Measurements from ENCODE around the gene ARL2BP. TPM values are rescaled to one million over a fixed set of nuclear protein-coding genes. Genes with fewer than 3 reads are reported as not detected.

Gene ARL2BP
- total and polyA plus RNA-seq, 2 donors from 2014 or later: 53.9 to 61.5 TPM

DNA sequence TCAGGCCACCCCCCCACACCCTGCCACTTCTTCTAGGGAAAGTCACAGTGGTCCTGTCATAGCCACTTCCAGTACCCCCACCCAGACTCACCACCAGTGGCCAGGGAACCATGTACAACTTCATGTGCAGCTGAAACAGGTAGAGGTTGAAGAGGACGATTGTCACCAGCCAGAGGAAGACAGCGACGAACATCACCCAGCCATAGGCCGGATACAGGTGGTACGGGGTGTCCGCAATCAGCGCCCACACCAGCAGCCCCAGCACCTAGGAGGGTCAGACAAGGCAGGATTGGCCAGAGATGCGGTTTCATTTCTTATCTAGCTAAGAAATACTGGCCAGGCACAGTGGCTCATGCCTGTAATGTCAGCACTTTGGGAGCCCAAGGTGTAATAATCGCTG lies 16.7 kb downstream of the ARL2BP start:
- Histone ChIP-seq H3K27me3 (ENCODE audit: control insufficient read depth, insufficient read depth, low read length) (no peaks in the 10 kb centered on the region), H3K27ac (ENCODE audit: low read depth in 2 of 2, low read length in 2 of 2) (no peak overlapping the region), H3K4me3 (ENCODE audit: low read length in 3 of 3) (no peak overlapping the region), H3K9me3 (ENCODE audit: control insufficient read depth in 2 of 3, insufficient read depth in 1 of 3, low read length in 3 of 3) (no peaks in the 10 kb centered on the region), H3K4me1 (ENCODE audit: control insufficient read depth in 2 of 3, insufficient read depth in 2 of 3, low read depth in 1 of 3, low read length in 3 of 3) (peaks cover 0 to 24% (median 17%) of the 10 kb centered on the region in 3 donors), H3K36me3 (ENCODE audit: control insufficient read depth in 2 of 3, insufficient read depth in 3 of 3, low read length in 3 of 3) (peaks cover 0 to 8% (median 0%) of the 10 kb centered on the region in 3 donors), H3K9ac (ENCODE audit: low read length in 3 of 3) (no peak overlapping the region)
- FAIRE-seq (no peak), DNase-seq (peak in 1 of 5 donors; percentile 29)
- intact Hi-C loops (cut with DNase I): no loop called here
- TF ChIP-seq, protein P1, sequence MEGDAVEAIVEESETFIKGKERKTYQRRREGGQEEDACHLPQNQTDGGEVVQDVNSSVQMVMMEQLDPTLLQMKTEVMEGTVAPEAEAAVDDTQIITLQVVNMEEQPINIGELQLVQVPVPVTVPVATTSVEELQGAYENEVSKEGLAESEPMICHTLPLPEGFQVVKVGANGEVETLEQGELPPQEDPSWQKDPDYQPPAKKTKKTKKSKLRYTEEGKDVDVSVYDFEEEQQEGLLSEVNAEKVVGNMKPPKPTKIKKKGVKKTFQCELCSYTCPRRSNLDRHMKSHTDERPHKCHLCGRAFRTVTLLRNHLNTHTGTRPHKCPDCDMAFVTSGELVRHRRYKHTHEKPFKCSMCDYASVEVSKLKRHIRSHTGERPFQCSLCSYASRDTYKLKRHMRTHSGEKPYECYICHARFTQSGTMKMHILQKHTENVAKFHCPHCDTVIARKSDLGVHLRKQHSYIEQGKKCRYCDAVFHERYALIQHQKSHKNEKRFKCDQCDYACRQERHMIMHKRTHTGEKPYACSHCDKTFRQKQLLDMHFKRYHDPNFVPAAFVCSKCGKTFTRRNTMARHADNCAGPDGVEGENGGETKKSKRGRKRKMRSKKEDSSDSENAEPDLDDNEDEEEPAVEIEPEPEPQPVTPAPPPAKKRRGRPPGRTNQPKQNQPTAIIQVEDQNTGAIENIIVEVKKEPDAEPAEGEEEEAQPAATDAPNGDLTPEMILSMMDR (IDR thresholded peaks at IDR 0.05; ENCODE audit: borderline replicate concordance, extremely low read depth, insufficient read depth): no peak

DNA sequence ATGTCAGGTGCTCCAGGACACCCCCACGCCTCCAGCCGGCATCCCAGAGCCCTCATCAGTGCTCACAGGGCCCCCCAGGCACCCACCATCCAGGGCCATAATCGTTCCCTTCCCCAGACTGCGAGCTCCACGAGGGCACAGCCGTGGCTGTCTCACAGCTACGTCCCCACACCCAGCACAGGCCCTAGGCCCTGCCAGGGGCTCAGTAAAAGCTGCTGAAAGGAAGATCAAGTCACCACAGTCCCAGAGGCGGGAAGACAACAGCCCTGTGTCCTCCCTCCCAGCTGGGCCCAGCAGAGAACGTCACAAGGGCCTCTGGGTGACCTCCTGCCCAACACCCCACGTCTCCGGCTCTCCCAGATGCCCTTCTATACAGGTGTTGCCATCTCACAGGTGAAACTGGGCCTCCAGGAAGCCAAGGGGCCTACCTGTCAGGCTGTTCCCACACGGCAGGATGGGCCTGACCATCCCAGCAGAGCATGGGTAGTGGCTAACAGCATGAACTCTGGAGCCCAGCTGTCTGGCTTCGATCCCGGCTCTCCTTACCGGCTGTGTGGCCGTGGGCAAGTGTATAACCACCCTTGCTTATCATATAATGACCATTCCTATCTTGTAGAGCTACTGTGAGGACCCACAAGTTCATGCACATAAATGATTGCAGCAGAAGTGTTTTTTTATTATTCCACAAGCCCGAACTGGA lies 17.9 kb downstream of the ARL2BP start:
- Histone ChIP-seq H3K27me3 (ENCODE audit: control insufficient read depth, insufficient read depth, low read length) (no peaks in the 10 kb centered on the region), H3K36me3 (ENCODE audit: control insufficient read depth in 2 of 3, insufficient read depth in 3 of 3, low read length in 3 of 3) (peaks cover 0 to 4% (median 0%) of the 10 kb centered on the region in 3 donors), H3K4me1 (ENCODE audit: control insufficient read depth in 2 of 3, insufficient read depth in 2 of 3, low read depth in 1 of 3, low read length in 3 of 3) (peaks cover 2 to 29% (median 26%) of the 10 kb centered on the region in 3 donors), H3K9me3 (ENCODE audit: control insufficient read depth in 2 of 3, insufficient read depth in 1 of 3, low read length in 3 of 3) (no peaks in the 10 kb centered on the region), H3K27ac (ENCODE audit: low read depth in 2 of 2, low read length in 2 of 2) (peak overlapping the region; percentile 60 to 74), H3K4me3 (ENCODE audit: low read length in 3 of 3) (no peak overlapping the region), H3K9ac (ENCODE audit: low read length in 3 of 3) (peak overlapping the region in 1 of 3 donors; percentile 15)
- FAIRE-seq (no peak), DNase-seq (peak in 1 of 5 donors; percentile 61)
- TF ChIP-seq, protein P1 (IDR thresholded peaks at IDR 0.05; ENCODE audit: borderline replicate concordance, extremely low read depth, insufficient read depth): no peak
- intact Hi-C loops (cut with DNase I): no loop called here

DNA sequence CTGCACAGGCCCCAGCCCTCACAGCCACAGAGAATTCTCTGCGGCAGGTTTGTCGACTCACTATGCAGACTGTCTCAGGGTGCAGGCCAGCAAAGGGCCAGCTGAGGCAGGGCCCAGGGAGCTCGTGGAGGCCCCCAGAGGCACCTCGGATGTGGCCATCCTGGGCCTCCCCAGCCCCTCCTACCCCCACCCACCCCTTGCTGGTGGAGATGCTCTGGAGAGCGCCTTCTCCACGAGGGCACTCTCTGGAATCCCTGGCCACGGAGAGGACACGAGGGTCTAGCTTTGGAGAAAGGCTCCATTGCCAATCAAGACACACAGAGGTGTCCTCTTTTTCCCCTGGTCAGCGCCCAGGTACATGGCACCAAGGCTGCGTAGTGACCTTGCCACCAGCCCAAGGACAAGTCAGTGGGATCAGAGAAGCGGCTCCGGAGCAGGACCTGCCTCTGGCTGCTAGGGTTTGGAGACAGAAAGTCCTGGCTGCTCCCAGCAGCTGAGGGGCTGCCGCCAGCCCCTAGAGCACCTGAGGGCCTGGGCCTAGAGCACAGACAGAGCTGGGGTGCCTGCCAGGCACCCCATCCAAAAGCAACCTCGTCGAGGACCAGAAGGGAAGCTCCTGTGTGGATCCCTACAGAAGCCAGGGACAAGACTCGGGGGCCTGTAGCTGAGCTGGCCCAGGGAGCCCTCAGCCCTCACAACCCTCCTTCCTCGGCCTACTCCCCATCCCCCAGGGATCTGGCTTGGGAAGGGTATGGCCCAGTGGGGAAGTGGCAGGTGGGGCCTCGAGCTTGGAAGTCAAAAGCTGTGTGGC lies 18.7 kb downstream of the ARL2BP start:
- H3K9me3 ChIP-seq (ENCODE audit: control insufficient read depth in 2 of 3, insufficient read depth in 1 of 3, low read length in 3 of 3): no peaks in the 10 kb centered on the region
- DNase-seq (peak in 2 of 5 donors; percentile 34 to 65), FAIRE-seq (no peak)
- TF ChIP-seq, protein P1 (IDR thresholded peaks at IDR 0.05; ENCODE audit: borderline replicate concordance, extremely low read depth, insufficient read depth): no peak
- H3K27ac ChIP-seq (ENCODE audit: low read depth in 2 of 2, low read length in 2 of 2): peak overlapping the region; percentile 51 to 60
- H3K9ac ChIP-seq (ENCODE audit: low read length in 3 of 3): peak overlapping the region in 1 of 3 donors; percentile 26
- intact Hi-C loops (cut with DNase I): no loop called here
- no peaks in the 10 kb centered on the region for H3K27me3 ChIP-seq (ENCODE audit: control insufficient read depth, insufficient read depth, low read length)
- no peak overlapping the region for H3K4me3 ChIP-seq (ENCODE audit: low read length in 3 of 3)
- H3K36me3 ChIP-seq (ENCODE audit: control insufficient read depth in 2 of 3, insufficient read depth in 3 of 3, low read length in 3 of 3): peaks cover 0 to 4% (median 0%) of the 10 kb centered on the region in 3 donors
- peaks cover 2 to 32% (median 32%) of the 10 kb centered on the region in 3 donors for H3K4me1 ChIP-seq (ENCODE audit: control insufficient read depth in 2 of 3, insufficient read depth in 2 of 3, low read depth in 1 of 3, low read length in 3 of 3)
